Stimulated activated CD8-positive, alpha-beta memory T cell treated with anti-CD3 and anti-CD28 coated beads, Interleukin-2, amount 100 ng/mL, for 1 hour (primary cell): ENCODE measurements around the gene KIAA1549.
"Not testable (repeated sequence)": the region's sequence is repeated elsewhere in the genome, so short reads cannot be mapped to it uniquely, and the experiment has no call there.

ENCODE experiments used
- DNase-seq, 2 donors: peaks; one replicate each; pipeline ENCODE4 v3.0.0-alpha.2; 2020; ENCODE audit warnings: low read depth in 2 of 2

The KIAA1549 gene

GRCh38 chr7:138981332-138982203, at the start of gene KIAA1549:
KIAA1549 (minus strand) TSS chr7:138981389; CDS start chr7:138981269, 120 bp downstream.
- DNase-seq: peak; percentile 8 to 28

GRCh38 chr7:139029353-139029752, 48.2 kb upstream of the KIAA1549 start:
- DNase-seq: no peak

GRCh38 chr7:139026551-139026950, 45.4 kb upstream of the KIAA1549 start:
- no peak for DNase-seq

- not testable (repeated sequence) for DNase-seq
Observed at GRCh38 chr7:139025861-139026260, 44.7 kb upstream of the KIAA1549 start.

- no peak for DNase-seq
Observed at GRCh38 chr7:139023076-139023475, 41.9 kb upstream of the KIAA1549 start.

GRCh38 chr7:139022286-139022685, 41.1 kb upstream of the KIAA1549 start:
- DNase-seq: no peak

- DNase-seq: no peak
Observed at GRCh38 chr7:139018910-139019309, 37.7 kb upstream of the KIAA1549 start.

GRCh38 chr7:139016931-139017511, 35.8 kb upstream of the KIAA1549 start:
- DNase-seq: peak; percentile 26 to 35

- no peak for DNase-seq
Observed at GRCh38 chr7:139011373-139011772, 30.2 kb upstream of the KIAA1549 start.

- DNase-seq: no peak
Observed at GRCh38 chr7:139004321-139005090, 23.3 kb upstream of the KIAA1549 start.

GRCh38 chr7:138999414-138999813, 18.2 kb upstream of the KIAA1549 start:
- no peak for DNase-seq

GRCh38 chr7:138992052-138992531, 10.9 kb upstream of the KIAA1549 start:
- no peak for DNase-seq

GRCh38 chr7:138987686-138988085, 6.5 kb upstream of the KIAA1549 start:
- DNase-seq: no peak

GRCh38 chr7:138982204-138982623, 1.0 kb upstream of the KIAA1549 start:
- DNase-seq: no peak

GRCh38 chr7:138980563-138981291, 462 bp downstream of the KIAA1549 start:
- DNase-seq: no peak

GRCh38 chr7:138979988-138980562, 1.1 kb downstream of the KIAA1549 start:
- no peak for DNase-seq

- DNase-seq: no peak
Observed at GRCh38 chr7:138979226-138979979, 1.8 kb downstream of the KIAA1549 start.

- DNase-seq: no peak
Observed at GRCh38 chr7:138978541-138979184, 2.5 kb downstream of the KIAA1549 start.

GRCh38 chr7:138976161-138976560, 5.0 kb downstream of the KIAA1549 start:
- not testable (repeated sequence) for DNase-seq
